ENCODE results near the gene RSPO4.

DNA sequence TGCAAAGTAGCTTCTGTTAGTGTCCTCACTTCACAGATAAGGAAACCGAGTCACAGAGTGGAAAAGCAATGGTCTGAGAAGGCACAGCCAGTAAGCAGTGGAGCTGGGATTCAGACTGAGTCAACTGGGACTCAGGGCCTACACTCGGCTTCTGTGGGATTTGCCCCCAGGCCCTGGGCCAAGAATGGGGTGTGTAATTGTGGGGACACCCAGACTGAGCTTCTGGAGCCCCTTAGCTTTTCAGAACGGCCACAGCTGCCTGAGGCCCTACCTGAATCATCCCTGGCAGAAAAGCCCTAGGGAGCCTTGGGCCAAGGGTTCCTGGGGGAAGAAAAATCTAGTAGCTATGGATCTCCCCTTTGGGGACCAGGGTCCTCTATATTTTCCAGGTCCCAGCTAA, 92.5 kb downstream of the RSPO4 start:
- TF ChIP-seq, protein P1, sequence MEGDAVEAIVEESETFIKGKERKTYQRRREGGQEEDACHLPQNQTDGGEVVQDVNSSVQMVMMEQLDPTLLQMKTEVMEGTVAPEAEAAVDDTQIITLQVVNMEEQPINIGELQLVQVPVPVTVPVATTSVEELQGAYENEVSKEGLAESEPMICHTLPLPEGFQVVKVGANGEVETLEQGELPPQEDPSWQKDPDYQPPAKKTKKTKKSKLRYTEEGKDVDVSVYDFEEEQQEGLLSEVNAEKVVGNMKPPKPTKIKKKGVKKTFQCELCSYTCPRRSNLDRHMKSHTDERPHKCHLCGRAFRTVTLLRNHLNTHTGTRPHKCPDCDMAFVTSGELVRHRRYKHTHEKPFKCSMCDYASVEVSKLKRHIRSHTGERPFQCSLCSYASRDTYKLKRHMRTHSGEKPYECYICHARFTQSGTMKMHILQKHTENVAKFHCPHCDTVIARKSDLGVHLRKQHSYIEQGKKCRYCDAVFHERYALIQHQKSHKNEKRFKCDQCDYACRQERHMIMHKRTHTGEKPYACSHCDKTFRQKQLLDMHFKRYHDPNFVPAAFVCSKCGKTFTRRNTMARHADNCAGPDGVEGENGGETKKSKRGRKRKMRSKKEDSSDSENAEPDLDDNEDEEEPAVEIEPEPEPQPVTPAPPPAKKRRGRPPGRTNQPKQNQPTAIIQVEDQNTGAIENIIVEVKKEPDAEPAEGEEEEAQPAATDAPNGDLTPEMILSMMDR (IDR thresholded peaks at IDR 0.05; ENCODE audit: low read length) = no peak
- no peak for TF ChIP-seq EZH2 (IDR thresholded peaks at IDR 0.05; ENCODE audit: borderline replicate concordance, low read length)

Data from OCI-LY1 (cell line).